GM19099 (cell line): ENCODE results near the gene RIBC2.

ENCODE experiments used
- POLR2A ChIP-seq: IDR thresholded peaks from 3 replicates; pipeline ENCODE4 v1.6.1; 2011; ENCODE audit warnings: low read depth; ENCODE audit not compliant: insufficient read length; ENCODE audit errors: extremely low read depth

The RIBC2 gene, protein sequence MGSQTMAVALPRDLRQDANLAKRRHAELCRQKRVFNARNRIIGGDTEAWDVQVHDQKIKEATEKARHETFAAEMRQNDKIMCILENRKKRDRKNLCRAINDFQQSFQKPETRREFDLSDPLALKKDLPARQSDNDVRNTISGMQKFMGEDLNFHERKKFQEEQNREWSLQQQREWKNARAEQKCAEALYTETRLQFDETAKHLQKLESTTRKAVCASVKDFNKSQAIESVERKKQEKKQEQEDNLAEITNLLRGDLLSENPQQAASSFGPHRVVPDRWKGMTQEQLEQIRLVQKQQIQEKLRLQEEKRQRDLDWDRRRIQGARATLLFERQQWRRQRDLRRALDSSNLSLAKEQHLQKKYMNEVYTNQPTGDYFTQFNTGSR

DNA sequence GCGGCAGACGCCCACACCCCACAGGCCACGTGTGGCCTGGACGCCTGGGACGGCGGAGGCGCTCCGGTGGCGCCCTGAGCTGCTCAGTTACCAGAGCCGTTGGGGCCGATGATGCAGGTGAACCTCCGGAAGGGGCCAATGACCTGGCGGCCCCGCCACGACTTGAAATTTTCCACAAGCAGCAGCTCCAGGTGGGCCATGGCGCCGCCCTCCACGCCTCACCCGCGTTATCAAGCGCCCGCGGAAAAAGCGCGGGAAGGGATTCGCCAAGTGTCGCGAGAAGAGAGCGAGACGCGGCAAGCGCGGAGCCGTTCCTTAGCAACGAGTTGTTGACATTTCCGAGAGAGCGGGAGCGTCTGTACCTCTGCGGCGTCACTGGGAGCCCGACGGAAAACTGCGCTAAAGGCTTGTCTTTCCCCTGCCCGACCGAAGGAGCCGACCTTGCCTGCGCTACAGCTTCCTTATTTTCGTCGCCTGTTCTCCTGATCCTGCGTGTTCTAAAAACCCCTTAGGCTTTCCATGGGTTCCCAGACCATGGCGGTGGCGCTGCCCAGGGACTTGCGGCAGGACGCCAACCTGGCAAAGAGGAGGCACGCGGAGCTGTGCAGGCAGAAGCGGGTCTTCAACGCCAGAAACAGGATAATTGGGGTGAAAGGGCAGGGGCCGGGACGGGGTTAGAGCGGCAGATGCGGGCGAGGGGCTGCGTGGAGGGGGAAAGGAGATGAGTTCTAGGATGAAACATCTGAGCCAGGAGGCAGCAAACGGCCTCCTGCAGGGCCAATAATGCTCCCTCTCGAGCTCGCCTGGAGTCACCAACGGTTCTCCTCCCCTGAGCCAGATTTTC is at the start of gene RIBC2, which contains the start of gene SMC1B:
RIBC2 (plus strand) TSS at position 326 of the 844 bp plus-strand sequence; CDS start at position 520, 194 bp downstream.
SMC1B (minus strand) TSS at position 232 of the 844 bp plus-strand sequence; CDS start at position 200, 32 bp downstream.
- TF ChIP-seq POLR2A = peak; percentile 20

DNA sequence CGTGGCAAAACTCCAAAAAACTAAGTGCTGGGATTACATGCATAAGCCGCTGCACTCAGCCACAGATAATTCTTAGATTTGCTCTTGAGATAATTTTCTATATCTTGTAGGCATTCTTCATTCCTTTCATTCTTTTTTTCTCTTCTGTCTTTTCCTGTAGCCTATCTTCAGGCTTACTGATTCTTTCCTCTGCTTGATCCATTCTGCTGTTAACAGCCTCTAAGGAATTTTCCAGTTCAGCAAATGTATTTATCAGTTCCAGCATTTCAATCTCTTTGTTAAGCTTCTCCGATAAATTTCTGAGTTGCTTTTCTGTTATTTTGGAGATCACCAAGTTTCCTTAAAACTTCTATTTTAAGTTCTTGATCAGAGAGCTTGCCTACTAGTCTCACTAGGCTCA is 46.8 kb upstream of the RIBC2 start:
- TF ChIP-seq POLR2A = no peak

DNA sequence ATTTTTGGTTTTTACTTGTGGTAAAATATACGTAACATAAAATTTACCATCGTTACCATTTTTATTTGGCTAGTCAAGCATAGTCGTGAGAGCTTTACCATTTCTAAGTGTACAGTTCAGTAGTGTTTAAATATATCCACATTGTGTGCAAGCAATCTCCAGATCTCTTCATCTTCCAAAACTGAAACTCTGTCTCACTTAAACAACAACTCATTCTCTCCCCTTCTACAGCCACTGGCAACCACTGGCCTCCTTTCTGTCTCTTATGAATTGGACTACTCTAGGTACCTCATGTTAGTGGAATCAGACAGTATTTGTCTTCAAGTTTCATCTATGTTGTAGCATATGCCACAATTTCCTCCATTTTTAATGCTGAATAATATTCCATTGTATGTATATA is 37.5 kb upstream of the RIBC2 start:
- no peak for TF ChIP-seq POLR2A

DNA sequence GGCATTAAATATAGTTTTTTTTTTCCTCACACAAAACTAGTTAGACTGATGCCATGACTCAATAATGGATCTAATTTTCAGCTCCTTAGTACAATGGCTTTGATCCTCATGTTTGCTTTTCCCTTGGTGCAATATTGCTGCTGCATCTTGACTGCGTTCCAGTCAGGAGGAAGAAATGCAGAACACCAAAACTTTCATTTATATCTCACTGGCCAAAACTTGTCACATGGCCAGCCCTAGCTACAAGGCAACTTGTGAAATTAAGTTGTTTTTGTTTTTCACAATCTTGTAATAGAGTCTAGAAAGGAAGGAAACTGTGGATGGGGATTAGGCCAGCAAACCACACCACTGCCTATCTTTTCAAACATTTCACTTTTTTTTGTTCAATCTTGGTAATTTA is 36.8 kb upstream of the RIBC2 start:
- TF ChIP-seq POLR2A = no peak

DNA sequence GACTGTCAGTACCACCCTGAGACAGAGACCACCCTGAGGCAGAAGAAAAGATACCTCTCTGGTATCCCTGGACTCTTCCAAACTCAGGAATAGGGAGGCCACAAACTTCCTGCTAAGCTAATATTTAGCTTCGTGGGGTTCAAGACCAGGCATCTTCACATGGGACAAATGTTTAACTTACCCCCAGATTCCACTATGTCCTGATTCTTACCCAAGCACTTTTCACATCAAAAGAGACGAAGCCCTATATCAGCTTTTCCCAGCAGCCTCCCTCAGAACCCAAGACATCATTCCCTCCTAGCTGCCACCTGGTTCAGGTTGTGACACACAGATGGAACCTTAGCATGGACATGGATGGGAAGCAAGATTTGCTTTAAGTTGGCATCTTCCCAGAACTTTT is 32.1 kb upstream of the RIBC2 start:
- no peak for TF ChIP-seq POLR2A

DNA sequence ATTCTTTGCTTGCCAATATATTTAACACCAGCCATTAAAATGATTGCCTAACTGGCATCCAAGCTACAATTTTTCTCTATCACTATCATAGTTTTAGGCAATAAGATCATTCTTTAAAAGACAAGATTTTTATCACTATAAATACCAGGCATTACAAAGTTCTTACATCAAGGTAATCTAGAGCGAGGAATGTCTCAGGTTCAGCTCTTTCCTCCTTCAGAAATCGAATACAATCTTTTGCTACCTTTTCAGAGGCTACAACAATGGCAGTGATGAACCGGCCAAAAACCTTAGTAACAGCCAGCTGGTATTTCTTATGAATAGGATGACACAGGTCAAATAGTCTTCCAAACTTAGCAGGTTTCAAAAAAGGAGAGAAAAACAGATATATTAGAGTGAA is 23.9 kb upstream of the RIBC2 start:
- no peak for TF ChIP-seq POLR2A

DNA sequence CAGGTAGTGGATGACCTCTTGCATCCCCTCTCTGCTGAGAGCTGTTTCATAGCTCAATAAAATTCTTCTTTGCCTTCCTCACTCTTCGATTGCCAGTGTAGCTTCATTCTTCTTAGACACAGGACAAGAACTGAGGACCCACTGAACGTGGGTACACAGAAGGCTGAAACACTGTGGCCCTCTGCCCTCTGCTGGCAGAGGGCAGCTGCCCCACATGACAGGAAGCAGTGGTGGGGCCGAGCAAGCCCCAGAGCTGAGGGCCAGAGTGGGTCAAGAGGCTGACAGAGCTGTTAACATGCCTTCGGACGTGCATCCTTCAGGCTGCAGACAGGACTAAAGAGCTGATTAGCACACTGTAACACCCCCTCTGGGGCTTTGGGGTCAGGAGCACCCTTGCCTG is 15.7 kb upstream of the RIBC2 start:
- no peak for TF ChIP-seq POLR2A

DNA sequence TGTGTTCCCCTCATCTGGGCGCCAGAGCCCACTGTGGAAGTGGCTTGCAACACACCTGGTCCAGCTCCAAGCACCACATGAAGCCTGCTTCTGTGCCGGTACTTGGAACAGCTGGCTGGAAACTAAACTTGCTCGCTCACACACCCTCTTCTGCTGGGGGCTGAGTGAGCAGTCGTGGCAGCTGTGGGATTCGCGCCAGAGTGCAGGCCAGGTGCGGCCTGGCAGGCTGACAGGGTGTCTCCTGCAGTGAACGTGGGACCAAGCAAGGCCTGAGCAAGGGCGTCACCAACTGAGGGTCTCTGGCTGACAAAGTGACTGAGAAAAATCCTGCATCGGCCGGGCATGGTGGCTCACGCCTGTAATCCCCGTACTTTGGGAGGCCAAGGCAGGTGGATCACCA is 15.3 kb upstream of the RIBC2 start:
- no peak for TF ChIP-seq POLR2A

DNA sequence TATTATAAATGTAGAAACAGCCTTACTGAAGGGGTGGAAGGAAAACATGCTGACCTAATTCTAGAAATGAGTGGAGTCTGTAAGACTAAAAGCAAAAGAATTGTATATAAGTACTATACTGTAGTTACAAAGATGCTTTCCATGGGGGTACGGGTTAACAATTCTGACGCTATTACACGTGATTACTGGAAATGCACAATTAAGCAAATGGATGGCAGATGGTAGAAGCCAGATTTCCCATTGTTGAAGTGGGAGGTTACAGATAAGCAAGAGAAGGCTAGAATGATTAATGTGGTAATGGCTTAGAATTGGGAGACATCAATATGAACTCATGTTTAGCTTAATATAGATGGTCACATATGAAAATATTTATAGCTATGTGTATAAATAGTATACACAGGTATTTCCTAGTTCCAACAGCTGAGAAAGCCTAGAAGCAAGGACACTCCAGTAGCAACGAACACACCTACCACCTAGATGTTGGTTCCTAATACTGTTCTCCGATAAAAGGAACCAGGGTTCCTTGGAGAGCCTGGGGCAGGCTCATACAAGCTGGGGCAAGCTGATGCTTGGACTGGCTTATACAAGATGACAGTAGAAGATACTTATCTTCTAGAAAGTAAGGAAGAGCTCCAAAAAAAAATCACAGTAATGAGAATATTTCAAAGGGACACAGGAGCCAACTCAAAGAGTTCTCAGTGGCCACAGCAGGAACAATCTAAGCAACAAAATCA is 13.6 kb upstream of the RIBC2 start:
- no peak for TF ChIP-seq POLR2A

DNA sequence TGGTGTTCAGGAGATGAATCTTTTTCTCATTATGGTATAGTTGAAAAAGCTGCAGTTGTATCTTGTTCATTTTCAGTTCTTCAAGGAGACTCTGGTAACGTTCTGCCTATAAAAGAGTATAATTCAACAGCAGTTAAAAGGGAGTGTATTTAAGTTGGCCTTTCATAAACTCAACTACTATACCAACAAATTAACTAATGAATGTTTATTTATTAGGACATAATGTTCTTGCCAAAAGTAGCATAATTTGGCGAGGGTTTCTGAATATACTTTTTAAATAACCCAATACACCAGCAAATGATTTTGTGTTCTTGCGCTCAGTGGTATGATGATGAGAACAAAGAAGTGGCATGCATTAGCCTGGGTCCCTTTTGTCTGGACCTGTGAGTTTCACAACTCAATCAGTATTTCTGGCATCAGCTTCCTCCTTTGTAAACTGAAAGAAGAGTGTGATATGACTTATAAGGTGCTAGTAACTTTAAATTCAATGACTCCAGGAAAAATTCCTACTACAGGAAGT is 11.0 kb upstream of the RIBC2 start:
- TF ChIP-seq POLR2A = no peak

DNA sequence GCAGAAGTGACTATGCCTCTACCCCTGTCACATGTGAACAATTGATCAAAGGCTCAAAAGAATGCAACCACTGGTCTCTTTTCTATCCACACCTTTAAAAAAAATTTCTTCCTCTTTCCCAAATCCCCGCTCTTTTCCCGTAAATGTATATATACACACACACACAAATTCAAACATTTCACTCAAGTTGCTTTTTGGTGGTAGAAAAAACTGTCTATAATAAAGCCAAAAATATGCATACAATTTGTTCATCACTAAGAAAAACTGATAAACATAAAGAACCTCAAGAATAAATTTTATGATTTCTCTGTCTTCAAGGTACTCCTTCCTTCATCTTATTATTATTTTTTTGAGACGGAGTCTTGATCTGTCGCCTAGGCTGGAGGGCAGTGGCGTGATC is 5.7 kb upstream of the RIBC2 start:
- no peak for TF ChIP-seq POLR2A

DNA sequence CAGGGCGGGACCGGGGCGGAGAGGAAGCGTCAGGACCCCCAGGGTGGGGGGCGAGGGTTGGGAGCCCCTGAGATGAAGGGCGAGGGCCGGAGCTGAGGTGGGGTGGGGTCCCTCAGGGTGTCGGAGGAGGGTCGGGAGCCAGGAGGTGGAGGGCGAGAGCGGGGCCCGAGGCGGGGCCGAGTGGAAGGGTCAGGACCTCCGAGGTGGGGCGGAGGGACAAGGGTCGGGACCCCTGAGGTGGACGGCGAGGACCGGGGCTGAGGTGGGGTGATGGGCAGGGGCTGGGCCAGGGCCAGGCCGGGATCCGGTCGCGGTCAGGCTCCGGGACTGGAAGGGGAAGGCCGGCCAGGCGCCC is 503 bp upstream of the RIBC2 start:
- TF ChIP-seq POLR2A = no peak

DNA sequence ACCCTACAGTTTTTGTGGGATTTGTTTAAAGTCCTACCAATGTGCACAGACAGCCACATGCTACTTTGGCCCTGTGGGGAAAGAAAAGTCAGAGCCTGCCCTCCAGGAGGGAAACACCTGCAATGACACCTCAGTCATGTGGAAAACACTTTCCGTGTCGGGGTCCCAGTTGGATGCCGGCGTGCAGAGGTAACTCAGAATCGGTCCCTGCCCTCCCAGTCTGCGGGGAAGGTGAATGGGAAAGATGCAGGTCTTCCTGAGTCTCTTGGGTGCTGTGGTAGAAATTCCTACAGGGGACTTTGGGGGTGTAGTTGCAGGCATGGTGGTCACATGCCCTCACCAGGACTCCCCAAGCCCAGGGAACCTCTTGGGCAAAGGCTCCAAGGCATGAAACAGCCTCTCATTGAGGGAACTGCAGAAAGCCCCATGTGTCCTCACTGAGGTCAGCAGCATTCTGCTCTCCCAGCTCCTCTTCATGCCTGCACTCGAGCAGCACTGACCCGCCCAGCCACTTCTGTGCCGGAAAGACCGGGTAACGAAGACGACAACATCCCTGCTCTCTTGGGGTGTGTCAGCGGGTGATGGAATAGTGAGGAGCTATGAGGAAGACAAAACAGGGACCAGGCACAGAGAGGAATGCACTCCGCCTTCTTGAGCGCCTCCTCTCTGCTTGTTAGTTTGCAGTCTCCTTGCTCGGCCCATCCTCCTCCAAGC is 4.7 kb downstream of the RIBC2 start:
- TF ChIP-seq POLR2A = no peak

DNA sequence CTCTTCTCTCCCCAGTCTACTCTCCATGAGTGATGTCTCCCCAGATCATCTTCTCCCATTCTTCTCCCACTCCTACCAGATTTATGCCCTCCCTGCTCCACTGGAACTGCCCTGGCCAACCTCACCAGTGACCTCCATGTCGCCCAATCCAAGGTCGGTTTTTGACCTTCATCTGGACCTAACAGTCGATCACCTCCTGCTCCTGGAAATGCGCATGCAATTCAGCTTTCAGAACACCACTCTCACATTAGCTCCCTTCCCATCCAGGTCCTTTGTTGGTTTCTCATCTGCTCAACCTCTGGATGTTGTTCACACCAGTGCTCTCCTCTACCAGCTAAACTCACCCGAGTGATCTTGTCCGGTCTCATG is 5.3 kb downstream of the RIBC2 start:
- no peak for TF ChIP-seq POLR2A

DNA sequence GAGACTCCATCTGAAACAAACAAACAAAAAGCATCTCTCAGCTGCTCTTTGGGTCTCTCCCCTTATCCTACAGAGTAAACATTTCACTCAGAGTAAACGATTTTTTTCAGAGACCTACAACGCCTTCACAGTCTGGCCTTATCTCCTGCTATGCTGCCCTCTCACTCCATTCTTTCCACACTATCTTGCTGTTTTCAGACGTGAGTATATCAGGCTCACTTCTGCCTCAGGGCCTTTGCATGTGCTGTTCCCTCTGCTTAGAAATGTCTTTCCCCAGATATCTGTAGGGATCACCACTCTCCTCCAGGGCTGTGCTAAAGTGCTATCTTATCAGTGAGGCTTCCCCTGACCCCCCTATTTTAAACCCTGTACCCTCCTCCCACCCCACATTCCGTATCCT is 6.5 kb downstream of the RIBC2 start:
- no peak for TF ChIP-seq POLR2A

DNA sequence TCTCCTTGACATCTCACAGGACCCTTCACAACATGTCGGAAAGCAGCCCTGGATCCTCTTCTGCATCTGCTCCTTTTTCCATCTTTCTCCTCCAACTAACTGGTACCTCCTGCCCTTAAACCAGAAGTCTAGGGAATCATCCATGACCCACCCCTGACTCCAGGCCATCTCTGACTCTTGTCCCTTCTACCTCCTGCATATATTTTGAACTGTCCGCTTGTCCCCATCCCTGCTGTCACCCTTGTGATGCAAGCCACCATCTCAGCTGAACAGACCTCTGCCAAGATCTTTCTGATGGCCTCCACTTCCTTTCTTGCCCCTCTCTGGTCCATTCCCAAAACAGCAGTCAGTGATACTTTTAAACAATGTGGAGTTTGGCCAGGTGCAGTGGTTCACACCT is 7.0 kb downstream of the RIBC2 start:
- TF ChIP-seq POLR2A = no peak
